Fibroblast of villous mesenchyme (primary cell): ENCODE measurements around the gene NHSL2. TPM values are rescaled to one million over a fixed set of nuclear protein-coding genes. Genes with fewer than 3 reads are reported as not detected.

Source experiments
- DNase-seq: peaks from one replicate; pipeline ENCODE4 v3.0.0-alpha.2; 2010; ENCODE audit warnings: low read depth
- H3K4me3 ChIP-seq: 2 replicates; pipeline ENCODE4 v1.5.1; 2011; ENCODE audit warnings: low read depth, mild to moderate bottlenecking, low read length
- CTCF ChIP-seq: IDR thresholded peaks from 2 replicates; pipeline ENCODE4 v1.5.1; 2012; ENCODE audit warnings: low read depth, mild to moderate bottlenecking, low read length; ENCODE audit not compliant: insufficient read depth
- total RNA-seq: library from RNA; depleted of rRNA; stranded (reverse); fragments of >200 nt; gene quantifications from 2 replicates; pipeline ENCODE4 v1.2.3, GENCODE V29; 2012

Gene NHSL2
- total RNA-seq, 1 donor: 9.9 TPM

- H3K4me3 ChIP-seq: no peak overlapping the region
- no peak for TF ChIP-seq CTCF
- no peak for DNase-seq
Measured at GRCh38 chrX:72042852-72043248, 132.2 kb downstream of the NHSL2 start.

- no peak for DNase-seq
- H3K4me3 ChIP-seq: no peak overlapping the region
- TF ChIP-seq CTCF: no peak
Measured at GRCh38 chrX:72043636-72044035, 133.0 kb downstream of the NHSL2 start.

- no peak overlapping the region for H3K4me3 ChIP-seq
- no peak for DNase-seq
- TF ChIP-seq CTCF: no peak
Measured at GRCh38 chrX:72045141-72045540, 134.5 kb downstream of the NHSL2 start.

GRCh38 chrX:72045552-72046277, 135.1 kb downstream of the NHSL2 start:
- no peak for TF ChIP-seq CTCF
- DNase-seq: no peak
- H3K4me3 ChIP-seq: no peak overlapping the region

- TF ChIP-seq CTCF: no peak
- DNase-seq: no peak
- H3K4me3 ChIP-seq: no peak overlapping the region
Measured at GRCh38 chrX:72046447-72046846, 135.8 kb downstream of the NHSL2 start.

- TF ChIP-seq CTCF: no peak
- H3K4me3 ChIP-seq: no peak overlapping the region
- DNase-seq: no peak
Measured at GRCh38 chrX:72048510-72049455, 138.1 kb downstream of the NHSL2 start.
